HG02642 (cell line): Measurements from ENCODE around the gene CFAP74.

ENCODE experiments used
- ATAC-seq: cut with Tn5 transposase; IDR thresholded peaks from one replicate; pipeline ENCODE4 v1.9.1; 2021; ENCODE audit warnings: mild to moderate bottlenecking; ENCODE audit not compliant: unreplicated experiment, poor library complexity

Gene CFAP74

GRCh38 chr1:1973716-1974642 lies 29.6 kb downstream of the CFAP74 start:
- no peak for ATAC-seq

GRCh38 chr1:1972976-1973715 lies 30.4 kb downstream of the CFAP74 start:
- ATAC-seq: no peak

DNA sequence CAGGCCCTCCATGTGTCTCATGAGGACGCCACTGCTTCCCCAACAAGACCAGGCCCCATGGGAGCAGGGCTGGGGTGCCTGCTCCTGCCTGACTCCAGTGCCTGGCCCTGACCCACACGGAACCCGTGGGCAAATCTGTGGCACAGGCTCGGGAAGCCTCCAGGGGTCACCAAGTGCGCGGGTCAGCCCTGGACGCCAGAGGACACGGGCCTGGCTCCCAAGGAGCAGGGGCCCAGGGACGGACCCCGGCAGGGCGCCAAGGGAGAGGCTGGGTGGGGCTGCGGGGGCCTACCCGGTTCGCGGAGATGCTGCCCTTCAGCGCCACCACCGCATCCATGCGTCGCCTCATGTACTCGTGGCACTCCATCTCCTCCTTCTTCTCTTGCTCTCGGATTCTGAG lies 31.9 kb downstream of the CFAP74 start:
- no peak for ATAC-seq

DNA sequence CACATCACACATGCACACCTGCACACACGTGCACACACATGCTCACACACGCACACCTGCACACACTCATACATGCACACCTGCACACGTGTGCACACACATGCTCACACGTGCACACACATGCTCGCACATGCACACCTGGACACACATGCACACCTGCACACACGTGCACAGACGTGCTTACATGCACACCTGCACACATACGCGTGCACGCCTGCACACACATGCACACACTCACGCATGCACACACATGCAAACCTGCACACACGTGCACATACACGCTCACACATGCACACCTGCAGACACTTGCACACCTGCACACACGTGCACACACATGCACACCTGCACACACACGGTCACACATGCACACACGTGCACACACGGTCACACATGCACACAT lies 32.6 kb downstream of the CFAP74 start:
- ATAC-seq: no peak

DNA sequence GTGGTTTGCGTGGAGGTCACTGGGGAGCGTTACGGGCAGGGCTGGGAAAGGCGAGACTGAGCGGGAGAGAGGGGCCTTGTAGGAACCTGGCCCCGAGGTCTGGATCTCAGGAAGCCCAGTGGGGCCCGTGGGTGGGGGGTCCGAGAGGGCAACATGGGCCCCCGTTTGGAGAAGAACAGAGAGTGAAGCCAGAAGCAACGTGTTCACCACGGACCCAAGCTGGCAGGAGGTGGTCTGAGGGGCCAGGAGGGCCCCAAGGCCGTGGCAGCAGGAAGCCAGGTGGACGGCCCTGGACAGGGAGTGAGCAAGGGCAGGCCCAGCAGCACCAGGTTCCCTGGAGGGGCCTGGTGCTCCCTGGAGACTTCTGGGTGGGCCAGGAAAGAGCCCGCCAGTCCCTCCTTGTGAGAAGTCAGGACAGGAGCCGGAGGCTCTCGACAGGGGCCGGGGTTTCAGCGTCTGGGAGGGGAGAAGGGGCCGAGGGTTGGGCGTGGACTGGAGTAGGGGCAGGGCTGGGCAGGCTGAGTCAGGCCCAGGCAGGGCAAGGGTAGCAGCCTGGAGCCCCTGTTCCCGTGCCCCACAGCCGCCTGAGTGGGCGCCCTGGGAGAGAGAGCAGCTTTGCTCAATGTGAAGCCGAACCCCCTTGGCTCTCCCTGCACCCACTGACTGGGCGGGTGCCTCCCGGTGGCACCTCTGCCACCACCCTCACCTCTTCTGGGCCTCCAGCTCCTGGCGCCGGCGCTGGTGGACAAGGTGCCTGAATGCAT lies 33.5 kb downstream of the CFAP74 start:
- no peak for ATAC-seq

GRCh38 chr1:1969505-1969900 lies 34.1 kb downstream of the CFAP74 start:
- no peak for ATAC-seq

DNA sequence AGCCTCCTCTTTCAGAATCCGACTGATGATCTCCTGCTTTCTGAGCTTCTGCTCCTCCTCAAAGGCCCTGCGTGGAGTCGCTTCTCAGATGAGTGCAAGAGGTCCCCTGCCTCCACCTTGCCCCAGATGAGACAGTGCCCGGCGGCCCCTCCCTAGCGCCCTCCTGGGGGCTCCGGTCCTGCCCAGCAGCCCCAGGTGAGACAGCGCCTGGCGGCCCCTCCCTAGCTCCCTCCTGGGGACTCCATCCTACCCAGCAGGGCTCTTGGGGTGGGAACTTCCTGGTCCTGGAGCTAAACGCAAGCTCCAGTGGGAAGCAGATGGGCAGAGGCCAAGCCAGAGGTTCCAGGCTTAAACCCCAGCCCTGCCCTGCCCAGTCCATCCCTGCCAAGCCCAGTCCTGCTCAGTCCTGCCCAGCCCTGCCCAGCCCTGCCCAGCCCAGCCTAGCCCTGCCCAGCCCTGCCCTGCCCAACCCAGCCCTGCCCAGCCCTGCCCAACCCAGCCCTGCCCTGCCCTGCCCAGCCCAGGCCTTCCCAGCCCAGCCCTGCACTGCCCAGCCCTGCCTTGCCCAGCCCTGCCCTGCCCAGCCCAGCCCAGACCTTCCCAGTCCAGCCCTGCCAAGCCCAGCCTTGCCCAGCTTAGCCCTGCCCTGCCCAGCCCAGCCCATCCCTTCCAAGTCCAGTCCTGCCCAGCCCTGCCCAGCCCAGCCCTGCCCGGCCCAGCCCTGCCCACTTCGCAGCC lies 34.6 kb downstream of the CFAP74 start:
- ATAC-seq: no peak

- ATAC-seq: no peak
Observed at GRCh38 chr1:1967879-1968278, 35.7 kb downstream of the CFAP74 start.

- no peak for ATAC-seq
Observed at GRCh38 chr1:1967151-1967550, 36.4 kb downstream of the CFAP74 start.

- ATAC-seq: no peak
Observed at GRCh38 chr1:1966071-1966740, 37.4 kb downstream of the CFAP74 start.

DNA sequence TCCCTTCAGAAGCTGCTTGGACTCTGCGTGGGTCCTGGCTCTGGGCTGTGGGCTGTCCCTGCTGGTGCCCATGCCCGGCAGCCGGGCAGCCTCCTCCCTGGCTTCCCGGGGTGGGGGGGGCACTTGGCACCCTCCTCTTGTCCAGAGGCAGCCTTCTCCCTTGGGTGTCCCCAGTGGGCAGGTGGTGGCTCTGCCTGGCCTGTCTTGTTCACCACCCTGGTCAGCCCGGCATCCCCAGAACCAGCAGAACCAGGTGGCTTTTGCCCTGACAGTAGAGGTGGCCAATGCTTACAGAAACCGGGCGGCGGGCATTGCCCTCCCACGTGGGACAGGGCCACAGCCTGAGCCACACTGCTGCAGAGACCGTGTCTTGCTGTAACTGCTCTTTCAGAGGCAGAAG lies 38.0 kb downstream of the CFAP74 start:
- ATAC-seq: no peak

DNA sequence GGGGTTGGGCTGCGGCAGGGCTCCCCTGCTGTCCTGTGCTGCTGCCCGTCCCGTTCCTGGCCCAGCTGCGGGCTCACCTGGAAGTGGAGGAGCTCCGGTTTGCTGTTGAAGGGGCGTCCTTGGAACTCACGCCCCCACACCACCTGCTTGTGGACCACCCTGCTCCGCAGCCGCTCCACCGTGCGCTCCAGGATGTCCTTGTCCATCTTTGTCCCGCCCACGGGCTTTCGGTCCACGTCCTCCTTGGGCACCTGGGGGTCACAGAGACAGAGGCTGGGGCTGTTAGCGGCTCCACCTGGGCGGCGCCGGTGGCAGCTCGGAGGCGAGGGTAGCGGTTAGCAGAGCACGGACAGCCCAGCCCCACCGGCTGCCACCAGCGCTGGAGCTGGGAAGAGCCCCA lies 38.8 kb downstream of the CFAP74 start:
- ATAC-seq: no peak

- no peak for ATAC-seq
Observed at GRCh38 chr1:1963570-1963969, 40.0 kb downstream of the CFAP74 start.

DNA sequence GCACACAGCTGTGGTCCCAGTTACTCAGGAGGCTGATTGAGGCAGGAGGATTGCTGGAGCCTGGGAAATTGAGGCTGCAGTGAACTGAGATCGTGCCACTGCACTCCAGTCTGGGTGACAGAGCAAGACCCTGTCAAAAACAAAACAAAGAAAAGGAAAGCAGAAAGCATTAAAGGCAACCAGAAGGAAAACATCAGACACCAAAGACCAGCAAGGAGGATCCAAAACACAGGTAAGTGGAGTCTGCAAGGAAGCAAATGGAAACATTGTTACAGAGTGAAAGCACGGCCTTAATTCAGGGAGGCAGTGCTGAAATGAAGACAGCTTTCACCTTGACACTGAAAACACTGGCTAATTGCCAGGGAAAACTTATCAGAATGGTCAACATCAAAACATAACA lies 40.8 kb downstream of the CFAP74 start:
- no peak for ATAC-seq

- no peak for ATAC-seq
Observed at GRCh38 chr1:1960480-1961196, 42.9 kb downstream of the CFAP74 start.

DNA sequence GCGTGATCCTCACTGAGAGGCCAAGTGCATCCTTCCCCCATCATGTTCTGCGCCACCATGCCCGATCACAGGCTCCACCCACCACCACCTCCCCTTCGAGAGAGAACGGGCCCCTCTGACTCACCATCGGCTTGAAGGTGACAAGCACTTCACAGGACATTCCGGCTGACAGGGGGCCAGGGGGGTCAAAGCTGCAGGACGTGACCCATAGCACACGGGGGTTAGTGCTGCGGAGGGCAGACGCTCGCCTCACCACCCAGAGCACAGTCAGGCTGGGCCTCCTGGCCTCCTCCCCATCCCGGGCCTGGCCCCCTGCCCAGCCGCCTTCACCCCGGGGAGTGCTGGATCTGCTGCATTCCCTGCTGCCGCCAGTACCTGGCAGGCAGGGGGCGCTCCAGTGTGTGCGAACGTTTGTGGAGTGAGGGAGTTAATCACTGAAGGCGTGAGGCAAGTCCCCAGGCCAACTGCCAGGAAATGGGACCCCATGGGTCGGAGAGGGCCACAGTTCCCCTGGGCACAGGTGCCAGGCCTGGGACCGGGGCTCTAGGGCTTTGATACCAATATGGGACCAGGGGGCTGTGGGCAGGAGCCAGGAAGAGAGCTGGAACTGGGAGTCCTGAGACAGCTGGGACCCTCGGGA lies 43.6 kb downstream of the CFAP74 start:
- no peak for ATAC-seq

- no peak for ATAC-seq
Observed at GRCh38 chr1:1959459-1959839, 44.1 kb downstream of the CFAP74 start.

DNA sequence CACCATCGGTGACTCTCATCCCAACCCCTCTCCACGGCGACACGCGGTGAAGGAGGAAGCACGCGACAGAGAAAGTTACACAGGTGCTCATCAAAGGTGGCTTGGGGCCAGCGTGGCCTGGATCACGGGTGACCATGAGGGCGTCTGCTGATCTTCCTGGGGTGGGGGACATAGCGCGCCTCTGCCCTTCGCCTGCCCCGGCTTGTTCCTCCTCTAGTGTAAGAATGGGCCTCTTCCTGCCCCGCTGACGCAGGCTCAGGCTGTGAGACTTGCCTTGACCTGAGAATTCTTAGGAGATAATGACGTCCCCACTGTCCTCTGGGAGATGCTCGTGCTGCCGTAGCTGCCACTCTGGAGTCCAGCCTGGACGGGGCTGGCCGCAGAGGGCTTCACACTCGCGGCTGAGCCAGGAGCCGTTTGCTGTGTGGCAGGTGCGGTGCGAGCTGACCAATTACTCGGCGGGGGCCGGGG lies 45.5 kb downstream of the CFAP74 start:
- no peak for ATAC-seq
